ENCODE data around the gene SYT1. TPM values are rescaled to one million over a fixed set of nuclear protein-coding genes. Genes with fewer than 3 reads are reported as not detected.

The SYT1 gene
- total and polyA plus RNA-seq, 9 donors: 0.45 to 18.3 (median 9.7) TPM

GRCh38 chr12:79455286-79455685, 590.7 kb downstream of the SYT1 start:
- peak in 3 of 5 donors; percentile 21 to 37 (median 26) for DNase-seq
- Histone ChIP-seq H3K27ac (peak overlapping the region in 1 of 2 donors; percentile 44), H3K9me3 (no peaks in the 10 kb centered on the region), H3K27me3 (no peaks in the 10 kb centered on the region), H3K36me3 (no peaks in the 10 kb centered on the region), H3K4me3 (no peak overlapping the region), H3K4me1 (ENCODE audit: insufficient read depth) (peaks cover 12% of the 10 kb centered on the region)
- 10 to 20% (median 16%) methylated on average over 2 of the region's 2 CpGs for WGBS, 3 donors
- TF ChIP-seq EP300 (IDR thresholded peaks at IDR 0.05) (no peak), POLR2A (IDR thresholded peaks at IDR 0.05) (no peak), CTCF (IDR thresholded peaks at IDR 0.05) (no peak)
- intact Hi-C loops (cut with DNase I): no loop called here

DNA sequence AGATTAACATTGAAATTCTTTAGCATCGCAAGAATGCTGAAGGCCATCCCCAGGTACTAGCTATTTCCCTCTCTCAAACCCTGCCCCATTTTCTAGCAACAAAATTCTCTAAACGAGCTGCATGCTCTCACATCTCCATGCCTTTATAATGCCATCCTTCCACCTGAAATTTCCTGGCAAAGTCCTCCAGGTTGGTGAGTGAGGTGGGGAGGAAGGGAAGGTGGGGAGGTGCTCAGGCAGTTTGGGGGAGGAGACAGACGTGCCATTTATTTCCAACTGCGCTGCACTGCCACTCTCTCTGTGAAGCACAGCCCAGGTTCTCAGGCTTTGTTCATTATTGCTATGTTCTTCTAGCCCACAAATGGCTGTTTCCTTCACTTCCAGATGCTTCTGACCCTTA, 617.7 kb downstream of the SYT1 start:
- Histone ChIP-seq H3K27ac (no peak overlapping the region), H3K36me3 (no peaks in the 10 kb centered on the region), H3K4me3 (no peak overlapping the region), H3K27me3 (no peaks in the 10 kb centered on the region), H3K9me3 (no peaks in the 10 kb centered on the region), H3K4me1 (ENCODE audit: insufficient read depth) (no peaks in the 10 kb centered on the region)
- TF ChIP-seq EP300 (IDR thresholded peaks at IDR 0.05): no peak
- no peak for TF ChIP-seq CTCF (IDR thresholded peaks at IDR 0.05)
- TF ChIP-seq POLR2A (IDR thresholded peaks at IDR 0.05): no peak
- intact Hi-C loops (cut with DNase I): no loop called here
- WGBS, 3 donors: 45 to 64% (median 50%) methylated on average over 4 of the region's 4 CpGs
- DNase-seq: no peak

- Histone ChIP-seq H3K4me3 (no peak overlapping the region), H3K4me1 (ENCODE audit: insufficient read depth) (no peaks in the 10 kb centered on the region), H3K36me3 (no peaks in the 10 kb centered on the region), H3K9me3 (no peaks in the 10 kb centered on the region), H3K27me3 (no peaks in the 10 kb centered on the region), H3K27ac (no peak overlapping the region)
- WGBS, 3 donors: 73 to 87% (median 83%) methylated on average over 2 of the region's 2 CpGs
- no peak for TF ChIP-seq EP300 (IDR thresholded peaks at IDR 0.05)
- TF ChIP-seq POLR2A (IDR thresholded peaks at IDR 0.05): no peak
- no peak for TF ChIP-seq CTCF (IDR thresholded peaks at IDR 0.05)
- no peak for DNase-seq
- intact Hi-C loops (cut with DNase I): no loop called here
Observed at GRCh38 chr12:79482921-79483320, 618.3 kb downstream of the SYT1 start.

GRCh38 chr12:79486154-79486553, 621.6 kb downstream of the SYT1 start:
- intact Hi-C loops (cut with DNase I): no loop called here
- Histone ChIP-seq H3K4me3 (no peak overlapping the region), H3K27me3 (no peaks in the 10 kb centered on the region), H3K36me3 (no peaks in the 10 kb centered on the region), H3K4me1 (ENCODE audit: insufficient read depth) (peaks cover 3% of the 10 kb centered on the region), H3K9me3 (no peaks in the 10 kb centered on the region), H3K27ac (no peak overlapping the region)
- TF ChIP-seq CTCF (IDR thresholded peaks at IDR 0.05) (no peak), POLR2A (IDR thresholded peaks at IDR 0.05) (no peak), EP300 (IDR thresholded peaks at IDR 0.05) (no peak)
- DNase-seq: no peak
- WGBS, 3 donors: 70 to 74% (median 71%) methylated on average over 3 of the region's 3 CpGs
